ENCODE data around the gene ZFP36L2.

DNA sequence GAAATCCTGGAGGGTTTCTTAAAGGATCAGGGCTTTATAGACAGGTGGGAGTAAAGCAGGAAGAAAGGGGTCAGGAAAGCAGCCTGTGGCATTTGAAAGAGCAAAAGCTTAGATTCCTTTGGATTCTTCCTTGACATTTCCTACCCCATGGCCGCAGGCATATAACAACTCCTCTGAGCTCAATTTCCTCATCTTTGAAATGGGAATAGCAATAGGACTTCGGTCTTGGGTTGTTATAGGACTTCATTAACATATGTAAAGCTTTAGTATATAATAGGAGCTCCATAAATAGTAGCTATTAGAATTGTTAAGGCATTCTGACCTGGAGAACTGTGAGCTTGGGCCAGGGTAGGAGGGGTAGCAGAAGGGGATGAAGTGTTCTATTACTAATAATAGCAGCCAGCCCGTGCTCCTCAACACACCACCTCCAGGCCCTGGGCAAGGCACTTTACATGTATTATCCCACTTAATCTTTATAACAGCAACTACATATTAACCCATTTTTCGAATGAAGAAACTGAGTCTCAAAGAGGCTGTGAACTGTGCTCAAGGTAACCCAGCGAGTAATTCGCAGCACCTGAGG lies 10.6 kb downstream of the ZFP36L2 start:
- TF ChIP-seq, protein P1, sequence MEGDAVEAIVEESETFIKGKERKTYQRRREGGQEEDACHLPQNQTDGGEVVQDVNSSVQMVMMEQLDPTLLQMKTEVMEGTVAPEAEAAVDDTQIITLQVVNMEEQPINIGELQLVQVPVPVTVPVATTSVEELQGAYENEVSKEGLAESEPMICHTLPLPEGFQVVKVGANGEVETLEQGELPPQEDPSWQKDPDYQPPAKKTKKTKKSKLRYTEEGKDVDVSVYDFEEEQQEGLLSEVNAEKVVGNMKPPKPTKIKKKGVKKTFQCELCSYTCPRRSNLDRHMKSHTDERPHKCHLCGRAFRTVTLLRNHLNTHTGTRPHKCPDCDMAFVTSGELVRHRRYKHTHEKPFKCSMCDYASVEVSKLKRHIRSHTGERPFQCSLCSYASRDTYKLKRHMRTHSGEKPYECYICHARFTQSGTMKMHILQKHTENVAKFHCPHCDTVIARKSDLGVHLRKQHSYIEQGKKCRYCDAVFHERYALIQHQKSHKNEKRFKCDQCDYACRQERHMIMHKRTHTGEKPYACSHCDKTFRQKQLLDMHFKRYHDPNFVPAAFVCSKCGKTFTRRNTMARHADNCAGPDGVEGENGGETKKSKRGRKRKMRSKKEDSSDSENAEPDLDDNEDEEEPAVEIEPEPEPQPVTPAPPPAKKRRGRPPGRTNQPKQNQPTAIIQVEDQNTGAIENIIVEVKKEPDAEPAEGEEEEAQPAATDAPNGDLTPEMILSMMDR (IDR thresholded peaks at IDR 0.05; ENCODE audit: low read depth, low read length): no peak
- no peak for TF ChIP-seq EZH2phosphoT487 (IDR thresholded peaks at IDR 0.05; ENCODE audit: low read depth)

All from OCI-LY3 (cell line).